GM18511 (cell line): ENCODE results near the gene ANKLE2.
"Not testable (repeated sequence)": the region's sequence is repeated elsewhere in the genome, so short reads cannot be mapped to it uniquely, and the experiment has no call there.

ENCODE experiments used
- ATAC-seq: cut with Tn5 transposase; IDR thresholded peaks from one replicate; pipeline ENCODE4 v1.9.1; 2021; ENCODE audit warnings: mild to moderate bottlenecking, moderate library complexity; ENCODE audit not compliant: unreplicated experiment

Gene ANKLE2

DNA sequence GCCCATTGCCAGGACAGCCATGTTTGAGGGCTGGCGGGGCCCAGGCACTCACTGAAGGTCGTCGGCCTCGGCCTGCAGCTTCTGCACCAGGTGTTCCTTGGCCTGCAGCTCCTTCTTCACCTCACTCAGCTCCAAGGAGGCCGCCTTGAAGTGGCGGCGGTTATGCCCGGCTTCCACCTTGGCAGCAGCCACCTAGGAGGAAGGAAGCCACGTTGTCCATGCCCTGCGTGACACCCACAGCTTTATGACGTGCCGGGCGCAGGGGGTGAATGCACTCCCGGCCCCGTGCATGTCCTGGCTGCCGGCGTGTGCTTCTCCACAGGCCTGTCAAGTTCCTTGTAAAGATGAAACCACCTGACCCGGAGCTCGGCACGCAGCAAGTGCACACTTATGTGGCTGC lies 16.0 kb upstream of the ANKLE2 start:
- ATAC-seq, result no peak

DNA sequence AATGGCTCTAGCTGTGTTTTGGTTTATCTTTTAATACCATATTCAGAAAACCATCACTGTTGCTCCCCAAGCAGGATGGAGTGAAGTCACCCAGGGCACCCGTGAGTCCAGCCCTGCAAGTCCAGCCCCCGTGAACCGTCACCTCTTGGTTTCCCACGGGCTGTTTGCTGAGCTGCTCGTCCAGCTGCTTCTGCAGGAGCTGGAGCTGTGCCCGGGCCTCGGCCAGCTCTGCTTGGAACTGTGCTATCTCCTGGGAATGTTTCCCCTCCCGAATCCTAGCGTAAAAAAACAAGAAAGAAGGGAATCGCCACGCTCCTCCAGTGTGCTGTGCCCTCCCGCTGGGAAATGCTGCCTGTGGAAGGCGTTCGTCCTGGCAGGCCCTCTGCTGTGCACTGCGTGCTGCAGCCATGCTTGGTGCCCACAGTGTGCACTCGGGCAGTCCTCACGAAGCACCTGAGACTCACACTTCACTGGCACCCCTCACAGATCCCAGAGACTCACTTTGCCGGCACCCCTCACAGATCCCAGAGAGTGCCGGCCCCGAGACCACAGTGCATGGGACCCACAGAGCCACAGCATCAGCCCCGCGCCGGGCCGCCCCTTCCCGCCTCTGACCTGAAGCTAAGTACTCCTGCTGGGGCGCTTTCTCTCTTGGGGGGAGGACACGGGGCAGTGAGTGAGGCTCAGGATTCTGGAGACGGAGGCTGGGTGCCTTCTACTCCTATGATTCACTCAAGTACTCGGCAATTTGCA lies 15.4 kb upstream of the ANKLE2 start:
- no peak for ATAC-seq

DNA sequence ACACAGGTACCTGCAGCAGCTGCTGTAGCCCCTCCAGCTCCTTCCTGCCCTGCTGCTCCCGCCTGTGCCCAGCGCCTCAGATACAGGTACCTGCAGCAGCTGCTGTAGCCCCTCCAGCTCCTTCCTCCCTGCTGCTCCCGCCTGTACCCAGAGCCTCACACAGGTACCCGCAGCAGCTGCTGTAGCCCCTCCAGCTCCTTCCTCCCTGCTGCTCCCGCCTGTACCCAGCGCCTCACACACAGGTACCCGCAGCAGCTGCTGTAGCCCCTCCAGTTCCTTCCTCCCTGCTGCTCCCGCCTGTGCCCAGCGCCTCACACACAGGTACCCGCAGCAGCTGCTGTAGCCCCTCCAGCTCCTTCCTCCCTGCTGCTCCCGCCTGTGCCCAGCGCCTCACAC lies 14.6 kb upstream of the ANKLE2 start:
- not testable (repeated sequence) for ATAC-seq

DNA sequence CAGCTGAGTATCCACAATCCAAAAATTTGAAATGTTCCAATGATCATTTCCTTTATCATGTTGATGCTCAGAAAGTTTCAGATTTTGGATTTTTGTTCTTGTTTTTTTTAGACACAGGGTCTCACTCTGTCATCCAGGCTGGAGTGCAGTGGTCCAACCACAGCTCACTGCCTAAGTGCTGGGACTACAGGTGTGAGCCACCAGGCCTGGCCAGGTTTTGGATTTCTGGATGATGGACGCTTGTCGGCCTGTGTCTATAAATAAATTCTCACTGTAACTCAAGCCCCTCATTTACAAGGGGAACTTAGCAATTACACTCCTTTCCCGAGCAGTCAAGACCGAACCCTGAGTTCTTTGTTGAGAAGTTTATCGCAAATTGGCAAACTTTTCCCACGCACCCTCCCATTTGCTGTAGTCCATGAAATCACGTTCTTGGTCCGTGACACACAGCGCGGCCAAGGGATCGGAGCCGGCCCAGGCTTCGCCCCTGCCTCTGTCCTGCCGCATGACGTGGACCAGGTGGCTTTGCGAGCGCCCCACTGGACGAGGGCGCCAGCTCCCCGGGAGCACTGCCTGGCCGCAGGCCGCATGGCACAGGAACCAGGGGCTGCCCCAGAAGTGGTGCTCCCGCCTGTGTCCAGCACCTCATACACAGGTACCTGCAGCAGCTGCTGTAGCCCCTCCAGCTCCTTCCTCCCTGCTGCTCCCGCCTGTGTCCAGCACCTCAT lies 14.0 kb upstream of the ANKLE2 start:
- ATAC-seq, result no peak

DNA sequence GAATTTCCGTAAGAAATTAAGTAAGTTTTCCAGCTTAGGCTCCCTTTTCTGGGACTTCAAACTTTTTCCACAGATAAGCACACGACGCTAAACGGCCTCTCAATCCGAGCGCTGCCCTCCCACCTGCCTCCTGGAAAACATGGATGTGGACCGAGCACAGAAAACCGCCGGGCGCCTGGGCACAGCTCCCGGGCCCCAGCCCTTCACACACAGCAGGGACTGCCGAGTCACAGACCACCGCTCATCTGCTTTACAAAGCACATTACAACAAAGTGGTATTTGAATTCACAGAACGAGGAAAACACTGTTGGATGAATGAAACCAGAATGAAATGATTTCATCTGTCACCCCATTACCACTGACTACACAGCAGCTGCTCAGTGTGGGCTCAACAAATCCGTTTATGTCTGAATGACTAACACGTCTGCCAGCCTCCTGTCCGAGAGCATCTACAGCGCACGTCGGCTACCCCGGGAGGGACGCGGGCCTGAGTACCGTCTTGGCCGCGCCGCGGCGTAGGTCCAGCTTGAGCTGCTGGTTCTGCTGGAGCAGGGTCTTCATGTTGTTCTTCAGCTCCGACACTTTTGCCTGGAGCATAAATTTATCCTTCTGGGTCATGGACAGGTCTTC lies 13.1 kb upstream of the ANKLE2 start:
- no peak for ATAC-seq

DNA sequence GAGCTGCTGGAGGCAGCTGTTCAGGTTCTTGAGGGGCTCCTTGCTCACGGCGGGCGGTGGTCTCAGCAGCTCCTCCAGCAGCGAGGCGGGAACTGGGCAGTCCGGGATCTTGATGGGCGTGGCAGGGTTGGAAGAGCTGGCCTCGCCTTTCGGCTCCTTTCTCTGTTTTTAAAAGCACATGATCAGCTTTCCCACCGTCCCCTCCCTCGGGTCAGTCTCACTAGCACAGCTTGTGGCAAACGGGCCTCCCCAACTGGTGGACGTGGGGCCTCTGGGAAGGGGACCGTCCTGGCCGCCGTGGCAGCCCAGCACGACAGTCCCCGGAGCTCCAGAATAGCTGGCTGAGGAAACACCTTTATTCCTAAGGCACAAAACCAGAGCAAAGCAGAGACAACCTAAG lies 12.5 kb upstream of the ANKLE2 start:
- no peak for ATAC-seq

DNA sequence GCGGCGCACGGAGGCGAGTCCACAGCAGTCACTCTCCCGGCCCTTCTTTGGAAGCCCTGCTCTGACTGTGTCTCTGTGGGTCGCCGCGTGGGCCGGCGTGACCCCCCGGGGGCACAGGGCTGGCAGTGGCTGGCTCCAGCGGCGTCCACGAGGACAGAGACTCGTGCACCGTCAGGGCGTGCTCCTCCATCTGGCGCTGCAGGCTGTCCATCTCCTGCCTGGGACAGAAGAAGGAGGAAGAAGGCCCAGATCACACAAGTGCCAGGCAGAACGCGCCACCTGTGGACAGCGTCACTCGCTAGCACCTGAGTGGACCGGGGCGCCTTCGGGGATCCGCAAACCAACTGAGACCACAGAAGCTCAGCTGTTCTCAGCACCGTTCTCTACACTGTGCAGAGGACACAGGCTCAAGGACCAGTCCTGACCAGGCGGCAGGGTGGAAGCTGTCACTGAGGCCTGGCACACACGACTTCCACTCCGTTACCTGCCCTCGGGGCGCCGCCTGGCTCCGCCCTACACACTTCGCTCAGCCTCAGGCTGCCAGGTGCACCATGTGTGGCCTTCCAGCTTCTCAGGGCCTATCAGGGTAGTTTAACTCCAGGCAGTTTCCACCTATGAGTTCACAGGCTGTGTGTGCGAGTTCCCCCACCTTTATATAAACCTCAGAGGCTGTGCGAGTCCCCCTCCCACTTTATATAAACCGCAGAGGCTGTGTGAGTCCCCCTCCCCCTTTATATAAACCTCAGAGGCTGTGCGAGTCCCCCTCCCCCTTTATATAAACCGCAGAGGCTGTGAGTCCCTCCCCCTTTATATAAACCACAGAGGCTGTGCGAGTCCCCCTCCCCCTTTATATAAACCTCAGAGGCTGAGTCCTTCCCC lies 11.7 kb upstream of the ANKLE2 start:
- no peak for ATAC-seq

DNA sequence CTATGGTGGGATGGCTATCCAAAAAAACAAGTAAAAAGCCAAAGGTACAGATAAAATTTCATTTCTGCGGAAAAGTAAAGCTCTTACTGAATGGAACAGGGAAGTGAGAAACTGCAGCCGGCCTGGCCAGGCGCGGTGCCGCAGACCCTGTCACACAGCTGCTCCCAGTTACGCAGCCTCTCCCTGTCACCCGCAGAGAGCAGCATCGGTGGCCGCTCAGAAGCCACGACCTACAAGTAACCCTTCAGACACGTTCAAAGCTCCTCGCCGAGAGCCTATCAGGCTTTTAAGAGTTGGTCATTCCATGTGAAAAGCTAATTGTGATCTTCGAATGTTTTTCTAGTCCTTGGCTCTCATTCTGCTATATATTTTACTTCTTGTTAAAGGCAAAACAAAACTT lies 11.0 kb upstream of the ANKLE2 start:
- peak; percentile 60 for ATAC-seq

DNA sequence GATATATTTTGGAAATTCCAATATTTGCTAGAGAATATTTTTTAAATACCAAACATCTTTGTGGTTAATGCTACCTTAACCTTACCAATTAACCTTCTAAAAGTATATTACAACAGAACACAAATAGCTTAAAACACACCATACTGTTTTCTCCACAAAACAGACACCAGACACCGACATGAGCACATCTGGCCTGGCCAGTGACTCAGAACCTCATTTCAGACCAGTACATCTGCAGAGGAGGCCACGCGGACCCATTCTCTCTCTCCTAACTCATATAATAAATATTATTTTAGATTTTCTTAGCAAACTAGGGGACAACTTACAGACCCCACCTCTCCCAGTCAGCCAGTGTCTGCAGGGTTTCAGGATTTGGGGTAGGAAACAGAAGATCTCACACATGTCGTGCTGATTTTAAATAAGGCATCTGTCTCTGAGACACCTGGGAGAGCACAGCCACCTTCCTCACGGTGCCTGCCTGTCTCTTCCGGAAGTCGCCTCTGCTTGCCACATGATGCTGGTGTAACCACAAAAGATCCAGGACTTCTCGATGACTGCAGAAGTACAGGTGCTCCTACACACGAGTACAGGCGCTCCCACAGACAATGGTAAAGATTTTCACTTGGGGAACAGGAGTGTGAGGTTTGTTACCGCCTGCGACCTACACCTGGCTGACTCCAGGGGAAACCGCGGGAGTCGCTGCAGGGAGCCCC lies 9.7 kb upstream of the ANKLE2 start:
- peak; percentile 69 for ATAC-seq

DNA sequence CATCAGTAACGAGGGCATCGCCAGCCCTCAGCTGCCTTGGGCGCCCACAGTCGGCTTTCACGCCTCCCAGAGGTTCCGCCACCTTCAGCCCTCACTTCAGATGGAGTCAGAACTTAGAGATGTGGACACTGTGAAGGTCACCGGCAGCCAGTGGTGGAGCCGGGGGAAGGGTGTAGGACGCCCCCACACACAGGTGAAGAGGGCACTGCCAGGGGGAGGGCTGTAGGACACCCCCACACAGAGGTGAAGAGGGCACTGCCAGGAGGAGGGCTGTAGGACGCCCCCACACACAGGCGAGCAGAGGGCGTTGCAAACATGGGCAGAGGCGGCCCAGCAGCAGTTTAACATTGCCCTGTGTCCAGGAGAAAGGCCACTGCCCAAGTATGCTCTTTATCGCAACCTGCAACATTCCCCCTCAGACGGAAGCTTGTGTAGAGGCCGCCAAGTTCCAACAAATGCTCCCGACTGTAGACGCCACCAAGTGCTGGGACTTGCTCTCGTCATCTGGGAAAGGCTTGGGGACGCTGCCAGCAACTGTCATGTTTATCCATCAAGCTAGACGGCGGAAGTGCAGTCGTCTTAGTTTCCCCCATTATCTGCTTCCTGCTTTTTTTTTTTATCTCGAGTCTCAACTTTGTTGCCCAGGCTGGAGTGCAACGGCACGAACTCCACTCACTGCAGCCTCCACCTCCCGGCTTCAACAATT lies 4.9 kb upstream of the ANKLE2 start:
- ATAC-seq, result no peak

DNA sequence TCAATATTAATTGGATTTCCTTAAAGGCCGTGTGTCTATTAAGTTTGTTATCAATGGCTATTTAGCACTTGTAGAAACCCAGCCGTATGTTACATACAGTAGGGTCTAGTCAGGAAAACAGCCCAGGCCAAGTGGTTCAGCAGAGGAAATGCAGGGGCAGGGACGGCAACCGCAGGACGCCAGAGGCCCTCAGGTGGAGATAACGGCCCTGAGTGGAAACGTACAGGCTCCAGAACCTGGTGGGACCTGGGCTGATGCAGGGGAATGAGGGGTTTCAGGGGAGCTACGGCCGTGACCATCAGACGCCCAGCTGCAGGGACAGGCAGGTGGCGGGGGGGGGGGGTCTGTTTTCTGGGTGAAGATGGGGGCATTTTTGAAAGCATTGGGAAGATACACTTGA lies 3.7 kb upstream of the ANKLE2 start:
- no peak for ATAC-seq

DNA sequence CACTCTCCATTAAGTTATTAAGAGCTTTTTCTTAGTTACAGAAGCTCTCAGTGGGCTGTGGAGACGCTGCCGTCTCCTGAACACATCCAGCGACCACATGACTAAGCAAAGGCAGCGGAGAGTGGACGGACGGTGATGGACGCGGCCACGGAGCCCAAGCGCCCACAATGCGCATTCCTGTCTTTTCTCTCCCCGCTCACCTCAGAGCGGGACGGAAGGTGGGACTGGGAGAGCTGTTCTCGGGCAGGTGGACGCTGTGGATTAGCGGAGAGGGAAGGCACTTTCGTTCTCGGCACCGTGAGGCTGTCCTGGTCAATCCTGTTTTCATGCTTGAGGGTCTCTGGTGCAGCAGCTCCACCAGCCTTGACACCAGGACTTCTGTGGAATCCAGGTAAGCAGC lies 2.6 kb upstream of the ANKLE2 start:
- ATAC-seq, result no peak

DNA sequence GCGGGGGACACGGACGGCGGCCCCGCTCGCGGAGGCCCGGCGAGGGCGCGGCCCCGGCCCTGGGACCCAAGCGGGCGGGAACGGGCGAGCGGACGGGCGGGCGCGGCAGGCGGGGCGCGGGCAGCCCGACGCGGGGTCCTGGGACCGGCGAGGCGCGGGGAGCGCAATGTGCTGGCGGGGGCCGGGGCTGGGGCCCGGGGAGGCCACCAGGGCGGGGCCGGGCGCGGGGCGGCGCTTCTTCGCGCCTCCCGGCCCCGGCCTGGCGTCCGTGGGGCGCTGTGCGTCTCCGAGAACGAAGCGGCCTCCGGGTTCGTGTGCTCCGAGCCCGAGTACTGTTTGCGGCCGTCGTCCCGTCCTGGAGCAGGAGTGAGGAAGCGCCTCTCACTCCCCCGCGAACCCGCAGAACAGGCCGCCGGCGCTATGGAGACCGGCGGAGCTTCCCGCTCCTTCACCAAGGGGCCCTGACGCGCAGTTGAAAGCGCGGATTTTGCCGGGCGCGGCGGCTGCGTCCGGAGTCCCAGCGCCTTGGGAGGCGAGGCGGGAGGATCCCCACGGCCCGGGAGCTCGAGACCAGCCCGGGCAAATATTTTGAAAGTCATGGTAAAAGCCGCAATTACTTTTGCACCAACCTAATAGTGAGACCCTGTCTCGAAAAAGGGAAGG lies 420 bp upstream of the ANKLE2 start:
- ATAC-seq, result peak; percentile 85

DNA sequence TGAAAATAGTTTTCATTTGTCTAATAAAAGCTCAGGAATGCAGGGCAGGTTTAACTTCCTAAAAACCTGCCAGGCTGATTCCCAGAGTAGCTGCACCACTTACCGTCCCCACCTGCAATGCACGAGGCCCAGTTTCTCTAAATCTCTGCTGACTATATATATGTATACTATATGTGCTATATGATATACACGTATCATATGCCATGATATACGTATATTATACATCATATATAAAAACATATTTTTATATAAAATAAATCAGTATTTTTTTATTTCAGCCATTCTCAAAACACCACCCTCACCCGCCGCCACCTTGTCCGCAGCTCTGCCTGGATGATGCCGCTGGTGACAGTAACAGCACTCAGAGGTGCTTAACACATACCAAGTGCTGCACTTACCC lies 2.3 kb downstream of the ANKLE2 start:
- ATAC-seq, result no peak

DNA sequence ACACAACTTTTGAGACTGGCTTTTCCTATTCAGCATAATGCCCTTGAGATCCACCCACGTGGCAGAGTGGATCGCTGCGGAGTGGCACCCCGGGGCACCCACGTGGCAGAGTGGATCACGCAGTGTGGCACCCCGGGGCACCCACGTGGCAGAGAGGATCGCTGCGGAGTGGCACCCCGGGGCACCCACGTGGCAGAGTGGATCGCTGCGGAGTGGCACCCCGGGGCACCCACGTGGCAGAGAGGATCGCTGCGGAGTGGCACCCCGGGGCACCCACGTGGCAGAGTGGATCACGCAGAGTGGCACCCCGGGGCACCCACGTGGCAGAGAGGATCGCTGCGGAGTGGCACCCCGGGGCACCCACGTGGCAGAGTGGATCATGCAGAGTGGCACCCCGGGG lies 2.8 kb downstream of the ANKLE2 start:
- ATAC-seq, result not testable (repeated sequence)

DNA sequence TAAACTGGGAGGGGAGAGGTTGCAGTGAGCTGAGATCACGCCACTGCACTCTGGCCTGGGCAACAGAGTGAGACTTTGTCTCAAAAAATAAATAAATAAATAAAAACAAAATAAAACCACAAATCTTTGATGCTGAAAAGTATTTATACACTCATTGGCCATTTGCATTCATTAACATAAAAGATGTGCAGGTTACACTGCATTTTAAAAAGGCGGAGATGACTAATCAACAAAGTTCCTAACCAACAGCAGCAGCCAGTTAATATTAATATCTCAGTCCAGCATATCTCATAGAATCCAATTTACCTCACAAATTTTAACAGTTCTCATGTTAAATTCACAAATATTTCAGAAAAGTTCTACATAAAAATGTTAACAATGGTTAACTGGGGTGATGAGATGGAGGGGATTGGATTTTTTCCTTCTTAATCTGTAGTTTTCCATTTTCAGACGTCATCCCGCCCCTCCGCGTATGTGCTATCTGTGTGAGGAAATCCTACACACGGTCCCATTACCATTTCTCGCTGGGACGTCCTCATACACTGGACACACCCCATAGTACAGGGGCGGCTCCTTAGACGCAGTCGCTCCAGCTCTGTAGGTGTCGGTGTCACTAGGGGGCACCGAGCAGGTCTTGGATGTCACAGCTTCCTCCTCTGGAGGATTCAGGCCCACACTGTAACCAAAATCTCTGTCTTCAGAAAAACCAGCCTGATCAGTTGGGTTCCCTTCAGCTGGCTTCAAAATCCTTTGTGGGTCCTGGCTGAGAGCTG lies 7.3 kb downstream of the ANKLE2 start:
- ATAC-seq, result no peak

DNA sequence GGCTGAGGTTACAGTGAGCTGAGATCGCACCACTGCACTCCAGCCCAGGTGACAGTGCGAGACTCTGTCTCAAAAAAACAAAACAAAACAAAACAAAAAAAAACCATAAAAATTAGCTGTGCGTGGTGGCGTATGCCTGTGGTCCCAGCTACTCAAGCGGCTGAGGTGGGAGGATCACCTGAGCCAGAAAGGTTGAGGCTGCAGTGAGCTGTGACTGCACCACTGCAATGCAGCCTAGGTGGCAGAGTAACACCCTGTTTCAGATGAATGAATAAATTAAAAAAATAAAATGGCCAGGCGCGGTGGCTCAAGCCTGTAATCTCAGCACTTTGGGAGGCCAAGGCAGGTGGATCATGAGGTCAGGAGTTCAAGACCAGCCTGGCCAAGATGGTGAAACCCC lies 8.0 kb downstream of the ANKLE2 start:
- not testable (repeated sequence) for ATAC-seq

DNA sequence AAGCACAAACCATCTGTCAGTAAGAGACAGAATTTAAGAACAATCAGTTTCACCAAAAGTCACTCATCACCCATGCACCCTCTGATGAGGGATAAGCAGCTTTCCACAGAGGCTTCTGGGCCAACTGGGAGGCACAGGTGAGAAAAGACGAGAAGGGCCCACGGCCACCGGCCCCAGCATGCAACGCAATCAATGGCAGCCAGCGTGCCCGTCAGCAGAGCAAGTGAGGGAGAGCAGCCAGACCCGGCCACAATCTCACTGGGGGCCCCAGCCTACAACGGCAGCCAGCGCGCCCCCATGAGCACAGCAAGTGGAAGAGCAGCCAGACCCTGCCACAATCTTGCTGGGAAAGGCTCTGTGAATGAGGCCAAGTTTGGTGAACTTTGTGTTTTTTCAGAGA lies 13.3 kb downstream of the ANKLE2 start:
- ATAC-seq, result no peak

DNA sequence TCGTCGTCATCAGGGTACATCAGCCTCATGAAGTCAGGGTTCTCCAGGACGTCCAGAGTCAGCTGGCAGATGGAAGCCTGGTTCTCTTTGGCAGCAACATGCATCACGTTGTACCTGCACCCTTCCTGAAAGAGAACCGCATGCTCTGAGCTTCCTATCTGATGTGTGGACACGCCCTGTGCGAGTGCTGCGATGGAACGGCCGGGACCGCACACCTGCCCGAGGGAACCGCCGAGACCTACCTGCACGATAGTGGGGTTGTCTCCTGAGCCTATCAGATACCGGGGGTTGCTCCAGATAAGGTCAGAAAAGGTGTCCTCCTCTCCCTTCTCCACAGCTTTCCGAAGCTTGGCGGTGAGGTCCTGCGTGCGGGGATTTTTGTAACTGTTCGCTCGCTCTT lies 13.7 kb downstream of the ANKLE2 start:
- ATAC-seq, result no peak
